Measurements from ENCODE around the gene PCCA.
A peak's percentile ranks its signal among the peaks of the same experiment; 100 is the strongest.
"Not testable (repeated sequence)": the region's sequence is repeated elsewhere in the genome, so short reads cannot be mapped to it uniquely, and the experiment has no call there.

The PCCA gene

GRCh38 chr13:100514788-100515409 lies 426.0 kb downstream of the PCCA start:
- peak; percentile 47 for DNase-seq

- DNase-seq, result no peak
Observed at GRCh38 chr13:100515410-100515800, 426.5 kb downstream of the PCCA start.

- DNase-seq, result no peak
Observed at GRCh38 chr13:100517135-100517534, 428.2 kb downstream of the PCCA start.

GRCh38 chr13:100517728-100518127 lies 428.8 kb downstream of the PCCA start:
- DNase-seq, result no peak

GRCh38 chr13:100518394-100519062 lies 429.6 kb downstream of the PCCA start:
- DNase-seq, result no peak

- DNase-seq, result no peak
Observed at GRCh38 chr13:100519626-100520025, 430.7 kb downstream of the PCCA start.

GRCh38 chr13:100520936-100521850 lies 432.3 kb downstream of the PCCA start:
- no peak for DNase-seq

- no peak for DNase-seq
Observed at GRCh38 chr13:100521851-100522617, 433.1 kb downstream of the PCCA start.

GRCh38 chr13:100522618-100523309 lies 433.9 kb downstream of the PCCA start:
- no peak for DNase-seq

- no peak for DNase-seq
Observed at GRCh38 chr13:100523411-100523810, 434.5 kb downstream of the PCCA start.

- DNase-seq, result no peak
Observed at GRCh38 chr13:100523981-100524386, 435.1 kb downstream of the PCCA start.

- not testable (repeated sequence) for DNase-seq
Observed at GRCh38 chr13:100524688-100525087, 435.8 kb downstream of the PCCA start.

- no peak for DNase-seq
Observed at GRCh38 chr13:100525453-100526317, 436.8 kb downstream of the PCCA start.

- DNase-seq, result no peak
Observed at GRCh38 chr13:100526318-100527000, 437.6 kb downstream of the PCCA start.

- DNase-seq, result no peak
Observed at GRCh38 chr13:100527644-100528043, 438.8 kb downstream of the PCCA start.

GRCh38 chr13:100528353-100528752 lies 439.5 kb downstream of the PCCA start:
- no peak for DNase-seq

GRCh38 chr13:100528820-100529219 lies 439.9 kb downstream of the PCCA start:
- DNase-seq, result no peak

GRCh38 chr13:100529666-100530377 lies 440.9 kb downstream of the PCCA start:
- no peak for DNase-seq

GRCh38 chr13:100530671-100531213 lies 441.8 kb downstream of the PCCA start:
- peak; percentile 79 for DNase-seq

Data from NCI-H1105 treated with DMSO at 0.1 percent for 48 hours (cell line).